BLaER1 (cell line): ENCODE data around the gene HMX3.

ENCODE experiments used
- H3K27ac ChIP-seq: shearing (Covaris generic); formaldehyde crosslinking; 2 replicates; pipeline ENCODE4 v1.8.1; 2022
- H3K27me3 ChIP-seq: shearing (Covaris generic); formaldehyde crosslinking; 2 replicates; pipeline ENCODE4 v1.8.1; 2022
- H3K36me3 ChIP-seq: shearing (Covaris generic); formaldehyde crosslinking; 2 replicates; pipeline ENCODE4 v1.8.1; 2022
- H3K4me1 ChIP-seq: shearing (Covaris generic); formaldehyde crosslinking; 2 replicates; pipeline ENCODE4 v1.8.1; 2022
- H3K4me2 ChIP-seq: shearing (Covaris generic); formaldehyde crosslinking; 2 replicates; pipeline ENCODE4 v1.8.1; 2022
- H3K4me3 ChIP-seq: shearing (Covaris generic); formaldehyde crosslinking; 2 replicates; pipeline ENCODE4 v1.8.1; 2022
- H3K9ac ChIP-seq: shearing (Covaris generic); formaldehyde crosslinking; 2 replicates; pipeline ENCODE4 v1.8.1; 2022
- H3K9me3 ChIP-seq: shearing (Covaris generic); formaldehyde crosslinking; 2 replicates; pipeline ENCODE4 v1.8.1; 2022
- H4K20me1 ChIP-seq: shearing (Covaris generic); formaldehyde crosslinking; 2 replicates; pipeline ENCODE4 v1.8.1; 2022
- Cebpa-rat ChIP-seq: shearing (Covaris generic); IDR thresholded peaks from 2 replicates; pipeline ENCODE4 v1.8.1; 2022

The HMX3 gene

DNA sequence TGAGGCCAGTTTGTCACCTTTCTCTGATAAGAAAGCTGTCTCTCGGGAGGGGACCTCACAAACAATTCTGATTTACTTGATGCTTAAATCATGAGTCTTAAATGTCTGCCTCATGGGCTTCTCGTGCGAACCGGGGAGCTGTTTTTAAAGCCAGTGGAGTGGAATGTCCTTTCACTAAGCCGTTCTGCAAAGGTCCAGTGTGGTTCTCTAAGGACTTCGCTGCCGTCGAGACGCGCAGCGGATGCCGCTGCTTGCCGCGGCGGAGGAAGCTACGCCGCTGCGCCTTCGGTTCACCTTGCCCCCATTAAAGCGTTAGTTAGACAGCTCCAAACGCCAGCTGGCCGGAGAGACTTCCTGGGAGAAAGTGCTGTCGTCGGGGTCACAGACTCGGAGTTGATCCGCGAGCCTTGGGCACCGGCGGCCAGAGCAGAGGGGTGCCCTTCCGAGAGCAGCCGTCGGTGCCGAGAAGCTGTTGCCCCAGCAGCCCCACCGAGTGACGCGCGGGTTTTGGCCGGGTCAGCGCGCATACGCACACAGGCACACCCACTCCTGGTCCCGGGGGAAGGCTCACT, 1.3 kb upstream of the HMX3 start:
- peak overlapping the region; percentile 66; the same call in 1 of the 2 replicates for H3K4me3 ChIP-seq

DNA sequence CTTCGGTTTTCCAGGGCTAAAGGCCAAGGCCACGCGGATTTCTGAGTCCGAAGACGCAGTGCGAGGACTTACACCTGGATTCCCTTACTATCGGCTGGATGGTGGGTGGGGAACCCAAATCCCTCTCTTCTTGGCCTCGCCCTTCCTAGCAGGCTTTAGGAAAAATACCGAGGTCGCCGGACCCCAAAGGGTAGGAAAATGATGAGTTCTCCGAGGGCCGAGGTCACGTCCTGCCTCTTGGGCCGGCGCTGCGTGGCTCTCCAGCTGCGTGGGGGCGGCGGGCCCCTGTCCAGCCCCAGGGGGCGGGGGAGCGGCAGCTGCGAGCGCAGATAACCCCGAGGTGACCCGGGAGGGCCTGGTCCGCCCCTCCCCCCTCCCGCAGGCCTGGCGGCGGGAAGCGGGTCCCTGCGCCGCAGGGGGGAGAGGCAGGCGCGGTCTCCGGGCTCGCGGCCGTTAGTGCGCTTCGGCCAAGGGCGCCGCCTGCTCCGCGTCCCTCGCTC, 805 bp upstream of the HMX3 start:
- peaks cover 91% of the 10 kb centered on the region for H3K27me3 ChIP-seq
- H3K27ac ChIP-seq, result no peak overlapping the region
- TF ChIP-seq Cebpa-rat, result no peak
- H3K9ac ChIP-seq, result no peak overlapping the region
- H3K36me3 ChIP-seq, result no peaks in the 10 kb centered on the region
- peaks cover 54% of the 10 kb centered on the region for H3K4me1 ChIP-seq
- H3K4me2 ChIP-seq, result peak overlapping the region; percentile 93
- peaks cover 20% of the 10 kb centered on the region for H3K9me3 ChIP-seq
- peaks cover 54% of the 10 kb centered on the region for H4K20me1 ChIP-seq
- H3K4me3 ChIP-seq, result peak overlapping the region; percentile 66

More for the DNA sequence above, 1.3 kb upstream of the HMX3 start:
- Histone ChIP-seq H3K9me3 (peaks cover 20% of the 10 kb centered on the region), H4K20me1 (peaks cover 49% of the 10 kb centered on the region), H3K4me1 (peaks cover 49% of the 10 kb centered on the region), H3K36me3 (no peaks in the 10 kb centered on the region), H3K27me3 (peaks cover 86% of the 10 kb centered on the region), H3K4me2 (peak overlapping the region; percentile 93), H3K9ac (no peak overlapping the region), H3K27ac (no peak overlapping the region)
- TF ChIP-seq Cebpa-rat, result no peak

DNA sequence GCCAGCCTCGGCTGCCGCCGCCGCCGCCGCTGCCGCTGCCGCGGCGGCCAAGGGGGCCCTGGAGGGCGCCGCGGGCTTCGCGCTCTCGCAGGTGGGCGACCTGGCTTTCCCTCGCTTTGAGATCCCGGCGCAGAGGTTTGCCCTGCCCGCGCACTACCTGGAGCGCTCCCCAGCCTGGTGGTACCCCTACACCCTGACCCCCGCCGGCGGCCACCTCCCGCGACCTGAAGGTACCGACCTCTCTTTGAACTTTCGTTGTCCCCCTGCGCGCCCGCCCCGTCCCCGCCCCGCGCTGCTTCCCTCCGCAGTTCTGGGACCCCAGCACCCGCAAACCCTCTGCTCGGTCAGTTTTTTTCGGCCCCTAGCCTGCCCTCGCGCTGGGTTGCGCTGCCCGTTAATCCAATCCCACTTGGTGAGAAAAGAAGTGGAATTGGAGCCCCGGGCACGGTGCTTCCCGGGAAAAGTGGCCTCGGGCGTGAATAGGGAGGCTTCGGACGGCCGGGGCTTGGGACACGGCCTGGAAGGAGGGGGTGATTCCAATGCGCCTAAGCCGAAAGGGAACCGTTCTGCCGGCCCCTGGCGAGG, 543 bp downstream of the HMX3 start:
- TF ChIP-seq Cebpa-rat, result no peak
- H4K20me1 ChIP-seq, result peaks cover 67% of the 10 kb centered on the region
- H3K4me2 ChIP-seq, result peak overlapping the region; percentile 93
- no peaks in the 10 kb centered on the region for H3K36me3 ChIP-seq
- H3K9ac ChIP-seq, result no peak overlapping the region
- H3K4me3 ChIP-seq, result peak overlapping the region; percentile 66
- H3K27me3 ChIP-seq, result peaks cover 100% of the 10 kb centered on the region
- peaks cover 20% of the 10 kb centered on the region for H3K9me3 ChIP-seq
- H3K4me1 ChIP-seq, result peaks cover 59% of the 10 kb centered on the region
- H3K27ac ChIP-seq, result no peak overlapping the region

DNA sequence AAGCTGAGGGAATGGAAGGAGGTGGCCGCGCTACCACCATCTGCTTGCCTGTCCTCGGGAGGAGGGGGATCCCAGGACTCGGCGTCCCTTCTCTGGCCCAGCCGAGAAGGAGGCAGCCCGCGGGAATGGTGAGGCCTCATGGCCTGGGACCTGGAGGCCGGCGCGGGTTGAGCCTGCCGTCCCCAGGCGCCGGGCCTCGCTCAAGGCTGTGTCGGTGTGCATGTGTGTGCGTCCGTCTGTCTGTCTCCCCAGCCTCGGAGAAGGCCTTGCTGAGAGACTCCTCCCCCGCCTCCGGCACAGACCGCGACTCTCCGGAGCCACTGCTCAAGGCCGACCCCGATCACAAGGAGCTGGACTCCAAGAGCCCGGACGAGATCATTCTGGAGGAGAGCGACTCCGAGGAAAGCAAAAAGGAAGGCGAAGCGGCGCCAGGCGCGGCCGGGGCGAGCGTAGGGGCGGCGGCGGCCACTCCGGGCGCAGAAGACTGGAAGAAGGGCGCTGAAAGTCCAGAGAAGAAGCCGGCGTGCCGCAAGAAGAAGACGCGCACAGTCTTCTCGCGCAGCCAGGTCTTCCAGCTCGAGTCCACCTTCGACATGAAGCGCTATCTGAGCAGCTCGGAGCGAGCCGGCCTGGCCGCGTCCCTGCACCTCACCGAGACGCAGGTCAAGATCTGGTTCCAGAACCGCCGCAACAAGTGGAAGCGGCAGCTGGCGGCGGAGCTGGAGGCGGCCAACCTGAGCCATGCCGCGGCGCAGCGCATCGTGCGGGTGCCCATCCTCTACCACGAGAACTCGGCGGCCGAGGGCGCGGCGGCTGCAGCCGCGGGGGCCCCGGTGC, 1.3 kb downstream of the HMX3 start:
- H3K9me3 ChIP-seq, result peaks cover 23% of the 10 kb centered on the region
- no peak overlapping the region for H3K27ac ChIP-seq
- H3K4me3 ChIP-seq, result peak overlapping the region; percentile 66
- H4K20me1 ChIP-seq, result peaks cover 72% of the 10 kb centered on the region
- no peaks in the 10 kb centered on the region for H3K36me3 ChIP-seq
- H3K9ac ChIP-seq, result no peak overlapping the region
- TF ChIP-seq Cebpa-rat, result no peak
- H3K4me1 ChIP-seq, result peaks cover 59% of the 10 kb centered on the region
- H3K27me3 ChIP-seq, result peaks cover 100% of the 10 kb centered on the region
- H3K4me2 ChIP-seq, result peak overlapping the region; percentile 93

DNA sequence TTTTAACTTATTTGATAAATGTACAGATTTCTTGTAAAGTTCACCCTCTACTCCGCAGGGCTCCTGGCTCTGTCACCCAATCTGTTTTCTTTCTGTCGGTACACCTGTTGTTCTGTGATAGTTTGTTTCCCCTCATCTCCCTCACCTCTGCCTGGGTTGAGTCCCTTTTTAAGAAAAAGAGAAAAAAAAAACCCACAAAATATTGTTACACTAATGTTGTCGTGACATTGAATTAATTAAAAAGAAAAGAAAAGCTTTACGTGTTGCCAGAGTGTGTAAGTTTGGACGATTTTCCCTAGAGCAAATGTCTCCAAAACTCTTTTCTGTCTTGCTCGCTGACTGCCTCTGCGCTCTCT, 3.4 kb downstream of the HMX3 start:
- Histone ChIP-seq H3K4me2 (no peak overlapping the region), H3K27me3 (peaks cover 100% of the 10 kb centered on the region), H3K36me3 (no peaks in the 10 kb centered on the region), H4K20me1 (peaks cover 88% of the 10 kb centered on the region), H3K4me1 (peaks cover 41% of the 10 kb centered on the region), H3K4me3 (no peak overlapping the region), H3K9me3 (peaks cover 40% of the 10 kb centered on the region), H3K27ac (no peak overlapping the region), H3K9ac (no peak overlapping the region)
- TF ChIP-seq Cebpa-rat, result no peak

DNA sequence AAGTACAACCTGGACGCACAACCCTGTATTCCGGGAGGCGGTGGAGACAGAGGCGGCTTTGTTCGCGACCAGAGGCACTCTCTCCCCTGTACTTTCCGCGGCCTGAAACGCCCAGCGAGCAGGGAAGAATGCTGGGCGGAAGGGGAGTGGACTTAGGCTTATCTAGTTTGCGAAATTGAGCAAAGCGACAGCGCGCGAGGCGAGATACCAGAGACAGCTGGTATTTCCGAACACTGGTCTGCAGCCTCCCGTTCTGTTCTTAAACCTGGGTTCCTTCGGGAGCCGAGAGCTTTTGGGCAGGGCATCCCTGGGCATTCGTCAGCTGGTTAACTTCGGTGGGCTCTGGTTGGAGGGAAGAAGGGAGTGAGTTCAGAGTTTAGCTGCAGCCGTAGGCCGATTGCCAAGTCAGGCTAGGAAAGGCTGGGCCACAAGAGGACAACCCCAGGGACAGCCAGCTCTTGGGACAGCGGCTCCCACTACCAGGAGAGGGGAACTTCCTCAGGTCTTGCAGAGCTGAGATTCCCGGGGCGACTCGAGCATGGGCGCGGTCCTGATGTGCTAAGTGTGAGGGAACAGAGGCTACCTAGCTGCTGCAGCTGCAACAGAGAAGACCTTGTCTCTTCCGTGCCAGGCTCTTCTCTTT, 3.9 kb downstream of the HMX3 start:
- H3K4me1 ChIP-seq, result peaks cover 38% of the 10 kb centered on the region
- no peaks in the 10 kb centered on the region for H3K36me3 ChIP-seq
- peak overlapping the region; percentile 57 for H3K4me2 ChIP-seq
- no peak for TF ChIP-seq Cebpa-rat
- H3K9ac ChIP-seq, result no peak overlapping the region
- H3K4me3 ChIP-seq, result peak overlapping the region; percentile 42; the same call in 1 of the 2 replicates
- peaks cover 37% of the 10 kb centered on the region for H3K9me3 ChIP-seq
- no peak overlapping the region for H3K27ac ChIP-seq
- H3K27me3 ChIP-seq, result peaks cover 100% of the 10 kb centered on the region
- H4K20me1 ChIP-seq, result peaks cover 87% of the 10 kb centered on the region

DNA sequence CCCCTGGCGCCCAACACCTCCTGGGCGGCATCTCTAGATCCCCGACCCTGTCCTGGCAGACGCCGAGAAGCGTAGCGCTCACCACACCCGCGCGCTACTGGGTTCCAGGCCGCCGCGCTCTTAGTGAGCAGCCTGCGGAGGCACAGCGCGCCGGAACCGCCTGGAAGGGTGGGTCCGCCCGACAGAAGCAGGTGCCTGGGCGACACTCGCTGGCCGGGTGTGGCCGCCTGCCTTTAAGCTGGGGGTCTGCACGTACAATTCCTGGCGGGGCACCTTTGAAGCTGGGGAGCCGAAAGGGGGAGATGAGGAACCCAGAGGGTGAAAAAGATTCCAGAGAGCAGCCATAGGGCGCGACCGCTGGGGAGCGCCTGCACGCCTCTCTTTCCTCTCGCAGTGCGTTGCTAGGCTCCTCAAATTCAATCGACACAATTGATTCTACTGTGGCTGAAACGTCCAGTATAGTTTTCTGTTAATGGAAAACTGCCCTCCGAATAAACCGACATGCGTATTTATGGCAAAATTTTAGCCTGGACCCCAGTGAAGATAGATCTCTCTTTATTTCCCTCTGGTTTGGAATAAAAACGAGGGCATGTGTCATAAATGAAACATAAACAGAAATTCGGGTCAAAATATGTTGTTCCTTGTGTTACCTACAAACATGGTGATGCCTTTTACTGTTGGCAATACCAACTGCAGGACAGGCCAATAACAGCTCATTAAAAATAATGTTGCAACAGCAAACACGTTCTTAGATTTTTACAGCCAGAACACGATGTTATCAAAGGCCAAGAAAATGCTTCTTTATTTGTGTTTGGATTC, 4.6 kb downstream of the HMX3 start:
- Histone ChIP-seq H3K9ac (no peak overlapping the region), H3K4me2 (peak overlapping the region; percentile 57)

DNA sequence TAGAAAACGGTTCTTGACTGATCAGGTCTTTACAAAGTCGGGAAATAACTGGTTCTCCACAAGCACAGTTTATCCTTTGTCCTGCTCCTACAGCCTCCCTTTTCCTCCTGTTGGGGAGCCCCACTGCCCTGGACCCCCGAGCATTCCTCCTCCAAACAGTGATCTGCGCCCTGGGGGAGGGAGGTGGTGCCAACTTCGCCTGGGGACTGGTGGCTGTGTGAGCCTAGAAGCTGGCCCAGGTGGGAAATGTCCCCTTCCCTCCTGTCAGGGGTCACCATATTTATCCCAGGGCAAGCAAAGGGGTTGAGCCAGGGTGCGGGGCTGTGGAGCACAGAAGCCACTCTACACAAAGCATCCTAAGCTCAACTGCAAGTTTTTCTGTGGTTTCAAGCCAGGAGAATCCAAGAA, 5.2 kb downstream of the HMX3 start:
- Histone ChIP-seq H3K27me3 (peaks cover 100% of the 10 kb centered on the region), H3K9me3 (peaks cover 35% of the 10 kb centered on the region), H4K20me1 (peaks cover 90% of the 10 kb centered on the region), H3K4me2 (no peak overlapping the region), H3K4me1 (peaks cover 36% of the 10 kb centered on the region), H3K4me3 (no peak overlapping the region), H3K36me3 (no peaks in the 10 kb centered on the region), H3K9ac (no peak overlapping the region), H3K27ac (no peak overlapping the region)
- TF ChIP-seq Cebpa-rat, result no peak

More for the DNA sequence above, 4.6 kb downstream of the HMX3 start:
- peaks cover 87% of the 10 kb centered on the region for H4K20me1 ChIP-seq
- TF ChIP-seq Cebpa-rat, result no peak
- peaks cover 100% of the 10 kb centered on the region for H3K27me3 ChIP-seq
- peaks cover 38% of the 10 kb centered on the region for H3K4me1 ChIP-seq
- no peaks in the 10 kb centered on the region for H3K36me3 ChIP-seq
- H3K9me3 ChIP-seq, result peaks cover 35% of the 10 kb centered on the region
- no peak overlapping the region for H3K27ac ChIP-seq
- H3K4me3 ChIP-seq, result peak overlapping the region; percentile 42; the same call in 1 of the 2 replicates
